K562 (cell line): ENCODE measurements around the gene MRFAP1. TPM values are rescaled to one million over a fixed set of nuclear protein-coding genes. Genes with fewer than 3 reads are reported as not detected.

Experiments
- ARHGAP35 ChIP-seq: fragments of 450-650 bp; IDR thresholded peaks from 2 replicates; pipeline ENCODE4 v1.6.1; 2018; ENCODE audit not compliant: partially characterized antibody
- BHLHE40 ChIP-seq: IDR thresholded peaks from 2 replicates; pipeline ENCODE4 v1.6.1; 2011; ENCODE audit warnings: low read length, improper control_type of control experiment
- CBFB ChIP-seq: sonication (generic); formaldehyde crosslinking; IDR thresholded peaks from 2 replicates; pipeline ENCODE4 v1.4.0; 2020; ENCODE audit warnings: mild to moderate bottlenecking, missing genetic modification reagents
- CBX1 ChIP-seq: sonication (generic); IDR thresholded peaks from 2 replicates; pipeline ENCODE4 v1.6.1; 2016; ENCODE audit warnings: antibody characterized with exemption, low read depth, mild to moderate bottlenecking
- CHD4 ChIP-seq: fragments of 200-600 bp; sonication (generic); IDR thresholded peaks from 3 replicates; pipeline ENCODE4 v1.6.1; 2012; ENCODE audit warnings: low read depth, mild to moderate bottlenecking, mixed read lengths, low read length, inconsistent platforms; ENCODE audit not compliant: insufficient read depth, insufficient replicate concordance, poor library complexity, severe bottlenecking
- DMBX1 ChIP-seq: fragments of 250-450 bp; sonication (Bioruptor Pico); IDR thresholded peaks from 2 replicates; pipeline ENCODE4 v1.8.0; 2022; ENCODE audit warnings: inconsistent platforms, mild to moderate bottlenecking, moderate library complexity, borderline replicate concordance
- HNRNPH1 ChIP-seq: fragments of 200-400 bp; formaldehyde crosslinking; optimal IDR thresholded peaks from 2 replicates; pipeline ENCODE3; 2017; ENCODE audit warnings: low read depth, mild to moderate bottlenecking, low read length, moderate library complexity
- KLF6 ChIP-seq: fragments of 250-450 bp; sonication (Bioruptor Pico); IDR thresholded peaks from 2 replicates; pipeline ENCODE4 v1.4.0; 2020; ENCODE audit warnings: mild to moderate bottlenecking, moderate library complexity, borderline replicate concordance
- MED1 ChIP-seq: sonication (generic); formaldehyde crosslinking; IDR thresholded peaks from 2 replicates; pipeline ENCODE4 v1.8.1; 2023; ENCODE audit warnings: missing genetic modification reagents, borderline replicate concordance
- NFE2 ChIP-seq: IDR thresholded peaks from 2 replicates; pipeline ENCODE4 v1.6.1; 2014; ENCODE audit warnings: antibody characterized with exemption, low read depth
- PHTF2 ChIP-seq: fragments of 250-450 bp; sonication (Bioruptor Pico); IDR thresholded peaks from 2 replicates; pipeline ENCODE4 v1.5.0; 2021; ENCODE audit warnings: mild to moderate bottlenecking
- RBM14 ChIP-seq: fragments of 200-400 bp; formaldehyde crosslinking; IDR thresholded peaks from 2 replicates; pipeline ENCODE4 v1.6.1; 2018; ENCODE audit warnings: low read depth, mild to moderate bottlenecking, low read length, moderate library complexity, borderline replicate concordance; ENCODE audit not compliant: insufficient read depth
- RBM25 ChIP-seq: fragments of 200-400 bp; formaldehyde crosslinking; IDR thresholded peaks from 2 replicates; pipeline ENCODE4 v1.6.1; 2018; ENCODE audit warnings: low read length, low read depth, moderate library complexity; ENCODE audit not compliant: severe bottlenecking
- SMARCA4 ChIP-seq: fragments of 450-650 bp; IDR thresholded peaks from 2 replicates; pipeline ENCODE4 v1.6.1; 2016
- TBL1XR1 ChIP-seq, 2 experiments: IDR thresholded peaks; 2 replicates each; pipeline ENCODE4 v1.6.1; 2012; ENCODE audit warnings: improper control_type of control experiment in 2 of 2, low read length in 2 of 2, mild to moderate bottlenecking in 1 of 2
- TBP ChIP-seq: optimal IDR thresholded peaks from 2 replicates; pipeline ENCODE3; 2011; ENCODE audit warnings: low read depth, low read length, improper control_type of control experiment
- ZBTB8A ChIP-seq: fragments of 450-650 bp; IDR thresholded peaks from 2 replicates; pipeline ENCODE4 v1.6.1; 2018; ENCODE audit warnings: mild to moderate bottlenecking, moderate library complexity; ENCODE audit not compliant: partially characterized antibody
- ZFP30 ChIP-seq: fragments of 250-450 bp; sonication (Bioruptor Pico); IDR thresholded peaks from 2 replicates; pipeline ENCODE4 v1.8.0; 2022; ENCODE audit warnings: moderate library complexity, mild to moderate bottlenecking, inconsistent platforms, borderline replicate concordance
- ZNF197 ChIP-seq: fragments of 200-800 bp; sonication (Bioruptor generic); IDR thresholded peaks from 2 replicates; pipeline ENCODE4 v1.6.1; 2016; ENCODE audit warnings: low read depth, missing genetic modification characterization, missing compliant biosample characterization
- ZNF311 ChIP-seq: fragments of 250-450 bp; sonication (Bioruptor Pico); IDR thresholded peaks from 2 replicates; pipeline ENCODE4 v1.4.0; 2020; ENCODE audit warnings: mild to moderate bottlenecking, moderate library complexity
- polyA plus RNA-seq, 8 experiments: library from polyadenylated mRNA; depleted of rRNA in 4 of 8; stranded (reverse) in 5 of 8; unstranded in 3 of 8; fragments of >200 nt; fragmentation: Nextera tagmentation in 2 of 8; fragmentation: Illumina TruSeq in 1 of 8; extraction: Ambion mirVana in 2 of 8; extraction: Trizol in 1 of 8; gene quantifications; 2 replicates each; pipeline versions ENCODE4 v1.2.1 to v1.2.3, GENCODE V29; 2011 to 2014; ENCODE audit warnings: inconsistent platforms in 1 of 8, missing spikeins in 1 of 8
- total RNA-seq, 7 experiments: library from RNA; depleted of rRNA in 6 of 7; stranded (reverse); fragments of >200 nt in 6 of 7; fragmentation: Illumina TruSeq in 2 of 7; extraction: Trizol in 2 of 7; gene quantifications; 2 replicates each; pipeline versions ENCODE4 v1.2.1 to v1.2.3, GENCODE V29; 2011 to 2021; ENCODE audit warnings: low replicate concordance in 1 of 7
- TF ChIP-seq, protein P1 (sequence below): sonication (generic); formaldehyde crosslinking; IDR thresholded peaks from 2 replicates; pipeline ENCODE4 v1.4.0; 2020; ENCODE audit warnings: mild to moderate bottlenecking, missing genetic modification reagents
- TF ChIP-seq, protein P2 (sequence below): fragments of 450-650 bp; IDR thresholded peaks from 2 replicates; pipeline ENCODE4 v1.6.1; 2018; ENCODE audit warnings: mild to moderate bottlenecking, low read depth; ENCODE audit not compliant: partially characterized antibody
- TF ChIP-seq, protein P3 (sequence below): sonication (generic); formaldehyde crosslinking; IDR thresholded peaks from 2 replicates; pipeline ENCODE4 v1.9.0; 2022; ENCODE audit warnings: mild to moderate bottlenecking, missing genetic modification reagents
- TF ChIP-seq, protein P4 (sequence below): sonication (generic); formaldehyde crosslinking; IDR thresholded peaks from 2 replicates; pipeline ENCODE4 v1.8.1; 2022; ENCODE audit warnings: missing genetic modification reagents

Gene MRFAP1
- total and polyA plus RNA-seq, 9 of the 15 experiments (the other 6 are each of a cell fraction or from before 2014, with no cell fraction given): 46.0 to 270 (median 151) TPM

DNA sequence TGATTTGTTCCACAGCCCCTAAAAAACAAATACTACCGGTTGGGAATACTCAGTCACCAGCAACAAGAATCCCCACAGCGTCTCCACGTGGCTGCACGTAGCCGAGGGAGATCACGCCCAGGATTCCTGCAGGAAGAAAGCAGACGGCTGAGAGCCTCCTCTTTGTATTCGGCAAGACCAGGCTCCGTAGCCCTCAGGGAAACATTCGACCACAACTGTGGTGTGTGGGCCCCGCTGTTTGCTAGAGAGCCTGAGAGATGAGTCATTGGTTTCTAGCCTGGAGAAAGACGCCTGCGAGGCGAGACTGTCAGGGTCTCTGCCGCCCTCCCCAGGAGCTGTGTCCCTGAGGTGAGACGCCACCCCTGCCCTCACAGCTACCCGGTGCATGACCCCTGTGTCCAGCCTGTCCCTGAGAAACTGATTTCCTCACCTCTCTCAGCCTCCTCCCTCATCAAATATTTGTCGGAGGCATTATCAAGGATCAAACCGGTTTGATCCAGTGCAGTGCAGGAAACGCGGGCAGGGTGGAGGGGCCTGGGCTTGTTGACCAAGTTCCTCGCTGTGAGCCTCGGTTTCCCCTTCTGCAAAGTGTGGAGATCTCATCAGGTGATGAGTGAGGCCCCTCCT is 48.5 kb downstream of the MRFAP1 start (continued):
- TF ChIP-seq, protein P1, sequence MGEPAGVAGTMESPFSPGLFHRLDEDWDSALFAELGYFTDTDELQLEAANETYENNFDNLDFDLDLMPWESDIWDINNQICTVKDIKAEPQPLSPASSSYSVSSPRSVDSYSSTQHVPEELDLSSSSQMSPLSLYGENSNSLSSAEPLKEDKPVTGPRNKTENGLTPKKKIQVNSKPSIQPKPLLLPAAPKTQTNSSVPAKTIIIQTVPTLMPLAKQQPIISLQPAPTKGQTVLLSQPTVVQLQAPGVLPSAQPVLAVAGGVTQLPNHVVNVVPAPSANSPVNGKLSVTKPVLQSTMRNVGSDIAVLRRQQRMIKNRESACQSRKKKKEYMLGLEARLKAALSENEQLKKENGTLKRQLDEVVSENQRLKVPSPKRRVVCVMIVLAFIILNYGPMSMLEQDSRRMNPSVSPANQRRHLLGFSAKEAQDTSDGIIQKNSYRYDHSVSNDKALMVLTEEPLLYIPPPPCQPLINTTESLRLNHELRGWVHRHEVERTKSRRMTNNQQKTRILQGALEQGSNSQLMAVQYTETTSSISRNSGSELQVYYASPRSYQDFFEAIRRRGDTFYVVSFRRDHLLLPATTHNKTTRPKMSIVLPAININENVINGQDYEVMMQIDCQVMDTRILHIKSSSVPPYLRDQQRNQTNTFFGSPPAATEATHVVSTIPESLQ (CRISPR knock-in tag): no peak
- TF ChIP-seq ZNF197 (CRISPR knock-in tag): no peak
- TF ChIP-seq CHD4: no peak
- TF ChIP-seq NFE2: no peak
- peak; percentile 66 for TF ChIP-seq ZNF311 (CRISPR knock-in tag)
- TF ChIP-seq, protein P2, sequence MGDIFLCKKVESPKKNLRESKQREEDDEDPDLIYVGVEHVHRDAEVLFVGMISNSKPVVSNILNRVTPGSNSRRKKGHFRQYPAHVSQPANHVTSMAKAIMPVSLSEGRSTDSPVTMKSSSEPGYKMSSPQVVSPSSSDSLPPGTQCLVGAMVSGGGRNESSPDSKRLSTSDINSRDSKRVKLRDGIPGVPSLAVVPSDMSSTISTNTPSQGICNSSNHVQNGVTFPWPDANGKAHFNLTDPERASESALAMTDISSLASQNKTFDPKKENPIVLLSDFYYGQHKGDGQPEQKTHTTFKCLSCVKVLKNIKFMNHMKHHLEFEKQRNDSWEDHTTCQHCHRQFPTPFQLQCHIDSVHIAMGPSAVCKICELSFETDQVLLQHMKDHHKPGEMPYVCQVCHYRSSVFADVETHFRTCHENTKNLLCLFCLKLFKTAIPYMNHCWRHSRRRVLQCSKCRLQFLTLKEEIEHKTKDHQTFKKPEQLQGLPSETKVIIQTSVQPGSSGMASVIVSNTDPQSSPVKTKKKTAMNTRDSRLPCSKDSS: no peak
- no peak for TF ChIP-seq BHLHE40
- TF ChIP-seq DMBX1 (CRISPR knock-in tag): no peak; the same call in 1 of the 2 replicates
- TF ChIP-seq ARHGAP35: no peak
- TF ChIP-seq SMARCA4: peak; percentile 77
- TF ChIP-seq RBM14: no peak
- TF ChIP-seq HNRNPH1: no peak
- TF ChIP-seq CBFB (CRISPR knock-in tag): no peak; the same call in 1 of the 2 replicates
- TF ChIP-seq PHTF2 (CRISPR knock-in tag): no peak
- TF ChIP-seq, protein P3, sequence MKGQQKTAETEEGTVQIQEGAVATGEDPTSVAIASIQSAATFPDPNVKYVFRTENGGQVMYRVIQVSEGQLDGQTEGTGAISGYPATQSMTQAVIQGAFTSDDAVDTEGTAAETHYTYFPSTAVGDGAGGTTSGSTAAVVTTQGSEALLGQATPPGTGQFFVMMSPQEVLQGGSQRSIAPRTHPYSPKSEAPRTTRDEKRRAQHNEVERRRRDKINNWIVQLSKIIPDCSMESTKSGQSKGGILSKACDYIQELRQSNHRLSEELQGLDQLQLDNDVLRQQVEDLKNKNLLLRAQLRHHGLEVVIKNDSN (CRISPR knock-in tag): peak; percentile 40; the same call in 1 of the 2 replicates
- no peak for TF ChIP-seq KLF6 (CRISPR knock-in tag)
- no peak for TF ChIP-seq MED1 (CRISPR knock-in tag)
- TF ChIP-seq RBM25: no peak
- no peak for TF ChIP-seq TBL1XR1 (IDR thresholded peaks at IDR 0.05; ENCODE audit: low read length in 2 of 2)
- no peak for TF ChIP-seq ZFP30 (CRISPR knock-in tag)
- no peak for TF ChIP-seq ZBTB8A
- TF ChIP-seq, protein P4, sequence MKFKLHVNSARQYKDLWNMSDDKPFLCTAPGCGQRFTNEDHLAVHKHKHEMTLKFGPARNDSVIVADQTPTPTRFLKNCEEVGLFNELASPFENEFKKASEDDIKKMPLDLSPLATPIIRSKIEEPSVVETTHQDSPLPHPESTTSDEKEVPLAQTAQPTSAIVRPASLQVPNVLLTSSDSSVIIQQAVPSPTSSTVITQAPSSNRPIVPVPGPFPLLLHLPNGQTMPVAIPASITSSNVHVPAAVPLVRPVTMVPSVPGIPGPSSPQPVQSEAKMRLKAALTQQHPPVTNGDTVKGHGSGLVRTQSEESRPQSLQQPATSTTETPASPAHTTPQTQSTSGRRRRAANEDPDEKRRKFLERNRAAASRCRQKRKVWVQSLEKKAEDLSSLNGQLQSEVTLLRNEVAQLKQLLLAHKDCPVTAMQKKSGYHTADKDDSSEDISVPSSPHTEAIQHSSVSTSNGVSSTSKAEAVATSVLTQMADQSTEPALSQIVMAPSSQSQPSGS (CRISPR knock-in tag): no peak
- TF ChIP-seq TBP: peak; percentile 39
- TF ChIP-seq CBX1: peak; percentile 67
